HG03045 (cell line): ENCODE data around the gene MKS1.
A peak's percentile ranks its signal among the peaks of the same experiment; 100 is the strongest.

ENCODE experiments used
- ATAC-seq: cut with Tn5 transposase; IDR thresholded peaks from one replicate; pipeline ENCODE4 v1.9.1; 2021; ENCODE audit warnings: mild to moderate bottlenecking, moderate library complexity; ENCODE audit not compliant: unreplicated experiment

Gene MKS1

GRCh38 chr17:58219007-58219788 is at the start of gene MKS1:
Gene MKS1 (minus strand): TSS chr17:58219255. CDS start chr17:58219230, 25 bp downstream.
- peak; percentile 93 for ATAC-seq

- ATAC-seq: no peak
Observed at GRCh38 chr17:58268326-58268725, 49.3 kb upstream of the MKS1 start.

- no peak for ATAC-seq
Observed at GRCh38 chr17:58267347-58268324, 48.6 kb upstream of the MKS1 start.

GRCh38 chr17:58265902-58266875 is 47.1 kb upstream of the MKS1 start:
- no peak for ATAC-seq

GRCh38 chr17:58265271-58265670 is 46.2 kb upstream of the MKS1 start:
- no peak for ATAC-seq

GRCh38 chr17:58264407-58265103 is 45.5 kb upstream of the MKS1 start:
- ATAC-seq: no peak

- ATAC-seq: no peak
Observed at GRCh38 chr17:58263773-58264172, 44.7 kb upstream of the MKS1 start.

GRCh38 chr17:58262149-58262548 is 43.1 kb upstream of the MKS1 start:
- ATAC-seq: no peak

GRCh38 chr17:58254803-58255202 is 35.7 kb upstream of the MKS1 start:
- ATAC-seq: no peak

GRCh38 chr17:58253082-58253481 is 34.0 kb upstream of the MKS1 start:
- no peak for ATAC-seq

- no peak for ATAC-seq
Observed at GRCh38 chr17:58252141-58252540, 33.1 kb upstream of the MKS1 start.

- ATAC-seq: no peak
Observed at GRCh38 chr17:58250344-58251011, 31.4 kb upstream of the MKS1 start.

- peak; percentile 57 for ATAC-seq
Observed at GRCh38 chr17:58249270-58250133, 30.4 kb upstream of the MKS1 start.

GRCh38 chr17:58248955-58249269 is 29.9 kb upstream of the MKS1 start:
- no peak for ATAC-seq

GRCh38 chr17:58247511-58248363 is 28.7 kb upstream of the MKS1 start:
- ATAC-seq: no peak

- ATAC-seq: no peak
Observed at GRCh38 chr17:58246781-58247180, 27.7 kb upstream of the MKS1 start.

- no peak for ATAC-seq
Observed at GRCh38 chr17:58246104-58246740, 27.2 kb upstream of the MKS1 start.
